ENCODE data around the gene CIBAR2. TPM values are rescaled to one million over a fixed set of nuclear protein-coding genes. Genes with fewer than 3 reads are reported as not detected.

The CIBAR2 gene
- total and polyA plus RNA-seq, 2 experiments from 2014 or later: not detected

DNA sequence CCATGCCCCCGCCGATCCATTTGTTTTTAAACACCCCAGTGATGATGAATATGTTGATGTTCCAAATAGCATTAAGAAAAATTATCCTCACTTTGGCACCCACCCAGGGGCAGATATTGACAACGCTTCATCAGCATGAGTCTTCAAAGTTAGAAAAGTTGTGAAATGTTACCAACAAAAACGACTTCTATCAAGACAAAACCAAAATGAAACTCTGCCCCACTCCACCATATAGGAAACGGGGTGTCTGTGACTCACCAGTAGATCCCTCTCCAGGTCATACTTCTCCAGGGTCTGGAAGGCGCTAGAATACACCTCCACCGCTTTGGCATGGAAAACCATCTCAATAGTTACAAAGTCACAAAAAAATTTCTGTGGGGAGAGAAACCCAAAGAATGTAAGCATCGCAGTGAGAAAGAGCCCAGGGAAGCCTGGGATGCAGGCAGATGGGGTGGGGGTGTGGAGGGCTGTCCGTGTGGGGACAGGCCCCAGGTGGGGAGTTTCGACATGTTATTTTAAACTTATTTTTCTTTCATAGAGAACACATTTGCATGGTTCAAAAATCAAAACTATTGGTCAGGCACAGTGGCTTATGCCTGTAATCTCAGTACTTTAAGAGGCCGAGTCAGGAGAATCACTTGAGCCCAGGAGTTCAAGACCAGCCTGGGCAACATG is 10.2 kb downstream of the CIBAR2 start (continued):
- TF ChIP-seq, protein P1, sequence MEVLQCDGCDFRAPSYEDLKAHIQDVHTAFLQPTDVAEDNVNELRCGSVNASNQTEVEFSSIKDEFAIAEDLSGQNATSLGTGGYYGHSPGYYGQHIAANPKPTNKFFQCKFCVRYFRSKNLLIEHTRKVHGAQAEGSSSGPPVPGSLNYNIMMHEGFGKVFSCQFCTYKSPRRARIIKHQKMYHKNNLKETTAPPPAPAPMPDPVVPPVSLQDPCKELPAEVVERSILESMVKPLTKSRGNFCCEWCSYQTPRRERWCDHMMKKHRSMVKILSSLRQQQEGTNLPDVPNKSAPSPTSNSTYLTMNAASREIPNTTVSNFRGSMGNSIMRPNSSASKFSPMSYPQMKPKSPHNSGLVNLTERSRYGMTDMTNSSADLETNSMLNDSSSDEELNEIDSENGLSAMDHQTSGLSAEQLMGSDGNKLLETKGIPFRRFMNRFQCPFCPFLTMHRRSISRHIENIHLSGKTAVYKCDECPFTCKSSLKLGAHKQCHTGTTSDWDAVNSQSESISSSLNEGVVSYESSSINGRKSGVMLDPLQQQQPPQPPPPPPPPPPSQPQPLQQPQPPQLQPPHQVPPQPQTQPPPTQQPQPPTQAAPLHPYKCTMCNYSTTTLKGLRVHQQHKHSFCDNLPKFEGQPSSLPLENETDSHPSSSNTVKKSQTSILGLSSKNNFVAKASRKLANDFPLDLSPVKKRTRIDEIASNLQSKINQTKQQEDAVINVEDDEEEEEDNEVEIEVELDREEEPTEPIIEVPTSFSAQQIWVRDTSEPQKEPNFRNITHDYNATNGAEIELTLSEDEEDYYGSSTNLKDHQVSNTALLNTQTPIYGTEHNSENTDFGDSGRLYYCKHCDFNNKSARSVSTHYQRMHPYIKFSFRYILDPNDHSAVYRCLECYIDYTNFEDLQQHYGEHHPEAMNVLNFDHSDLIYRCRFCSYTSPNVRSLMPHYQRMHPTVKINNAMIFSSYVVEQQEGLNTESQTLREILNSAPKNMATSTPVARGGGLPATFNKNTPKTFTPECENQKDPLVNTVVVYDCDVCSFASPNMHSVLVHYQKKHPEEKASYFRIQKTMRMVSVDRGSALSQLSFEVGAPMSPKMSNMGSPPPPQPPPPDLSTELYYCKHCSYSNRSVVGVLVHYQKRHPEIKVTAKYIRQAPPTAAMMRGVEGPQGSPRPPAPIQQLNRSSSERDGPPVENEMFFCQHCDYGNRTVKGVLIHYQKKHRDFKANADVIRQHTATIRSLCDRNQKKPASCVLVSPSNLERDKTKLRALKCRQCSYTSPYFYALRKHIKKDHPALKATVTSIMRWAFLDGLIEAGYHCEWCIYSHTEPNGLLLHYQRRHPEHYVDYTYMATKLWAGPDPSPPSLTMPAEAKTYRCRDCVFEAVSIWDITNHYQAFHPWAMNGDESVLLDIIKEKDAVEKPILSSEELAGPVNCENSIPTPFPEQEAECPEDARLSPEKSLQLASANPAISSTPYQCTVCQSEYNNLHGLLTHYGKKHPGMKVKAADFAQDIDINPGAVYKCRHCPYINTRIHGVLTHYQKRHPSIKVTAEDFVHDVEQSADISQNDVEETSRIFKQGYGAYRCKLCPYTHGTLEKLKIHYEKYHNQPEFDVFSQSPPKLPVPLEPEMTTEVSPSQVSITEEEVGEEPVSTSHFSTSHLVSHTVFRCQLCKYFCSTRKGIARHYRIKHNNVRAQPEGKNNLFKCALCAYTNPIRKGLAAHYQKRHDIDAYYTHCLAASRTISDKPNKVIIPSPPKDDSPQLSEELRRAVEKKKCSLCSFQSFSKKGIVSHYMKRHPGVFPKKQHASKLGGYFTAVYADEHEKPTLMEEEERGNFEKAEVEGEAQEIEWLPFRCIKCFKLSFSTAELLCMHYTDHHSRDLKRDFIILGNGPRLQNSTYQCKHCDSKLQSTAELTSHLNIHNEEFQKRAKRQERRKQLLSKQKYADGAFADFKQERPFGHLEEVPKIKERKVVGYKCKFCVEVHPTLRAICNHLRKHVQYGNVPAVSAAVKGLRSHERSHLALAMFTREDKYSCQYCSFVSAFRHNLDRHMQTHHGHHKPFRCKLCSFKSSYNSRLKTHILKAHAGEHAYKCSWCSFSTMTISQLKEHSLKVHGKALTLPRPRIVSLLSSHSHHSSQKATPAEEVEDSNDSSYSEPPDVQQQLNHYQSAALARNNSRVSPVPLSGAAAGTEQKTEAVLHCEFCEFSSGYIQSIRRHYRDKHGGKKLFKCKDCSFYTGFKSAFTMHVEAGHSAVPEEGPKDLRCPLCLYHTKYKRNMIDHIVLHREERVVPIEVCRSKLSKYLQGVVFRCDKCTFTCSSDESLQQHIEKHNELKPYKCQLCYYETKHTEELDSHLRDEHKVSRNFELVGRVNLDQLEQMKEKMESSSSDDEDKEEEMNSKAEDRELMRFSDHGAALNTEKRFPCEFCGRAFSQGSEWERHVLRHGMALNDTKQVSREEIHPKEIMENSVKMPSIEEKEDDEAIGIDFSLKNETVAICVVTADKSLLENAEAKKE (CRISPR knock-in tag; IDR thresholded peaks at IDR 0.05): no peak
- TF ChIP-seq POLR2AphosphoS5 (IDR thresholded peaks at IDR 0.05; ENCODE audit: low read depth) (no peak), NANOG (IDR thresholded peaks at IDR 0.05; ENCODE audit: borderline replicate concordance) (no peak)

DNA sequence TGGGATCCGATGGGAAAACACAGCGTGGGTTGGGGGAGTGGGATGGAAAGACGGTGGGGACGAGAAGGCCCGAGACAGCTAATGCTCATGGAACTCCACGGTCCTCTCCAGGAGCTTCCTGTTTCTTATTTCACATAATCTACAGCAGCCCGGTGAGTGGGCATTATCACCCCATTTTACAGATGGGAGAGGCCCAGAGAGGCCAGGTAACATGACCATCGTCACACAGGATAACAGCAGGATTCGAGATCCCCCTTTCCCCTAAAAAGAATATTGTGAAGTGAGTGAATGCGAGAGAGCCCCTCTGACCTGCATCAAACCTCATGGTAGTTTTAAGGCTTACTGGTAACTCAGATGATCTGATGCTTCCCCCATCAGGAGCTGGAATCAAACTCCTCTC is 12.0 kb downstream of the CIBAR2 start:
- H3K4me2 ChIP-seq: no peak overlapping the region
- no peaks in the 10 kb centered on the region for H4K20me1 ChIP-seq (replicated peaks; ENCODE audit: insufficient read depth)
- ATAC-seq: no peak
- no peaks in the 10 kb centered on the region for H3K79me2 ChIP-seq (replicated peaks; ENCODE audit: insufficient read depth)
- H3K27ac Mint-ChIP-seq: no peak overlapping the region
- no peaks in the 10 kb centered on the region for H3K36me3 Mint-ChIP-seq (ENCODE audit: low read depth)
- no peaks in the 10 kb centered on the region; the same call in 1 of the 2 replicates for H3F3A ChIP-seq (replicated peaks; ENCODE audit: low read depth)
- H3K36me3 ChIP-seq (ENCODE audit: insufficient read depth): no peaks in the 10 kb centered on the region
- no peaks in the 10 kb centered on the region for H3K4me1 ChIP-seq (ENCODE audit: insufficient read depth)
- no peaks in the 10 kb centered on the region; the same call in 2 of the 3 replicates for H3K4me1 Mint-ChIP-seq
- no peak overlapping the region for H3K27ac ChIP-seq (ENCODE audit: low read depth)
- H3K27me3 ChIP-seq (ENCODE audit: insufficient read depth): no peaks in the 10 kb centered on the region
- H3K4me3 ChIP-seq: no peak overlapping the region
- H3K4me3 Mint-ChIP-seq: no peak overlapping the region
- no peaks in the 10 kb centered on the region for H3K27me3 Mint-ChIP-seq (ENCODE audit: insufficient read depth, low read depth, poor library complexity)
- DNase-seq (ENCODE audit: low spot score): no peak
- H3K9me2 ChIP-seq (ENCODE audit: insufficient read depth): no peaks in the 10 kb centered on the region
- H2AFZ ChIP-seq: no peak overlapping the region
- no peaks in the 10 kb centered on the region for H3K9me3 Mint-ChIP-seq
- TF ChIP-seq CREB1 (CRISPR knock-in tag; IDR thresholded peaks at IDR 0.05; ENCODE audit: low read depth): no peak
- TF ChIP-seq, protein P1 (CRISPR knock-in tag; IDR thresholded peaks at IDR 0.05): no peak
- TF ChIP-seq STAT1 (IDR thresholded peaks at IDR 0.05; ENCODE audit: unreplicated experiment): no peak
